Ishikawa (cell line): ENCODE measurements around the gene SLC11A1.

Experiments used
- CEBPB ChIP-seq: IDR thresholded peaks from 2 replicates; pipeline ENCODE4 v1.6.1; 2012
- CREB1 ChIP-seq: IDR thresholded peaks from 2 replicates; pipeline ENCODE4 v1.6.1; 2012; ENCODE audit warnings: low read depth
- EGR1 ChIP-seq: IDR thresholded peaks from 2 replicates; pipeline ENCODE4 v1.6.1; 2012
- EP300 ChIP-seq: IDR thresholded peaks from 2 replicates; pipeline ENCODE4 v1.6.1; 2012; ENCODE audit warnings: borderline replicate concordance
- FOXM1 ChIP-seq: IDR thresholded peaks from 2 replicates; pipeline ENCODE4 v1.6.1; 2012; ENCODE audit warnings: low read depth, borderline replicate concordance
- NFIC ChIP-seq: IDR thresholded peaks from 2 replicates; pipeline ENCODE4 v1.6.1; 2012
- RAD21 ChIP-seq: IDR thresholded peaks from 2 replicates; pipeline ENCODE4 v1.6.1; 2012; ENCODE audit warnings: low read depth
- TAF1 ChIP-seq: IDR thresholded peaks from 2 replicates; pipeline ENCODE4 v1.6.1; 2012; ENCODE audit warnings: low read depth, mild to moderate bottlenecking
- TCF12 ChIP-seq: IDR thresholded peaks from 2 replicates; pipeline ENCODE4 v1.6.1; 2012; ENCODE audit warnings: low read depth
- TEAD4 ChIP-seq: IDR thresholded peaks from 2 replicates; pipeline ENCODE4 v1.6.1; 2012
- YY1 ChIP-seq: IDR thresholded peaks from 2 replicates; pipeline ENCODE4 v1.6.1; 2012; ENCODE audit warnings: low read depth
- ZBTB7A ChIP-seq: IDR thresholded peaks from 2 replicates; pipeline ENCODE4 v1.6.1; 2012; ENCODE audit warnings: low read depth
- TF ChIP-seq, protein P1 (sequence below): IDR thresholded peaks from 2 replicates; pipeline ENCODE4 v1.6.1; 2012
- TF ChIP-seq, protein P2 (sequence below): IDR thresholded peaks from 2 replicates; pipeline ENCODE4 v1.6.1; 2012; ENCODE audit warnings: low read depth, mild to moderate bottlenecking
- TF ChIP-seq, protein P3 (sequence below): IDR thresholded peaks from 2 replicates; pipeline ENCODE4 v1.6.1; 2012

Gene SLC11A1

DNA sequence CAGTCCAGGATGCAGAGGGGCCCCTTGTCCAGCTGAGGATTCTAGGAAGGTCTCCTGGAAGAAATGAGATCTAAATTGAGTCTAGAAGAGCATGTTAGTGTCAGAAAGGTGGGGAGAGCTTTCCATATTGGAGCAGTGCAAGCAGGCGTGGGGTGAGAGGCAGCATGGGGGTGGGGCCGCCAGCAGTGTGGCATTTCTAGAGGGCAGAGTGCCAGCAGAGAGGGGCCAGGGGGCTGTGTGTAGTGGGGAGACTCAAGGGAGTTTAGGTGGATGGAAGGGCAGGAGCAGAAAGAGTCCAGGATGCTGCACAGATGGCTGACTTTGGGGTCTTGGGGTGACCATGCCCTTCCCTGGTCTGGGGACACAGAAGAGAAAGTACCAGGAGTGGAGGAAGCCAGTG lies 39.0 kb downstream of the SLC11A1 start:
- TF ChIP-seq YY1, result no peak
- no peak for TF ChIP-seq FOXM1
- no peak for TF ChIP-seq EGR1
- TF ChIP-seq NFIC, result no peak
- TF ChIP-seq CREB1, result no peak
- TF ChIP-seq EP300, result no peak
- TF ChIP-seq CEBPB, result no peak
- no peak for TF ChIP-seq RAD21
- TF ChIP-seq, protein P1, sequence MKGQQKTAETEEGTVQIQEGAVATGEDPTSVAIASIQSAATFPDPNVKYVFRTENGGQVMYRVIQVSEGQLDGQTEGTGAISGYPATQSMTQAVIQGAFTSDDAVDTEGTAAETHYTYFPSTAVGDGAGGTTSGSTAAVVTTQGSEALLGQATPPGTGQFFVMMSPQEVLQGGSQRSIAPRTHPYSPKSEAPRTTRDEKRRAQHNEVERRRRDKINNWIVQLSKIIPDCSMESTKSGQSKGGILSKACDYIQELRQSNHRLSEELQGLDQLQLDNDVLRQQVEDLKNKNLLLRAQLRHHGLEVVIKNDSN, result no peak
- TF ChIP-seq, protein P2, sequence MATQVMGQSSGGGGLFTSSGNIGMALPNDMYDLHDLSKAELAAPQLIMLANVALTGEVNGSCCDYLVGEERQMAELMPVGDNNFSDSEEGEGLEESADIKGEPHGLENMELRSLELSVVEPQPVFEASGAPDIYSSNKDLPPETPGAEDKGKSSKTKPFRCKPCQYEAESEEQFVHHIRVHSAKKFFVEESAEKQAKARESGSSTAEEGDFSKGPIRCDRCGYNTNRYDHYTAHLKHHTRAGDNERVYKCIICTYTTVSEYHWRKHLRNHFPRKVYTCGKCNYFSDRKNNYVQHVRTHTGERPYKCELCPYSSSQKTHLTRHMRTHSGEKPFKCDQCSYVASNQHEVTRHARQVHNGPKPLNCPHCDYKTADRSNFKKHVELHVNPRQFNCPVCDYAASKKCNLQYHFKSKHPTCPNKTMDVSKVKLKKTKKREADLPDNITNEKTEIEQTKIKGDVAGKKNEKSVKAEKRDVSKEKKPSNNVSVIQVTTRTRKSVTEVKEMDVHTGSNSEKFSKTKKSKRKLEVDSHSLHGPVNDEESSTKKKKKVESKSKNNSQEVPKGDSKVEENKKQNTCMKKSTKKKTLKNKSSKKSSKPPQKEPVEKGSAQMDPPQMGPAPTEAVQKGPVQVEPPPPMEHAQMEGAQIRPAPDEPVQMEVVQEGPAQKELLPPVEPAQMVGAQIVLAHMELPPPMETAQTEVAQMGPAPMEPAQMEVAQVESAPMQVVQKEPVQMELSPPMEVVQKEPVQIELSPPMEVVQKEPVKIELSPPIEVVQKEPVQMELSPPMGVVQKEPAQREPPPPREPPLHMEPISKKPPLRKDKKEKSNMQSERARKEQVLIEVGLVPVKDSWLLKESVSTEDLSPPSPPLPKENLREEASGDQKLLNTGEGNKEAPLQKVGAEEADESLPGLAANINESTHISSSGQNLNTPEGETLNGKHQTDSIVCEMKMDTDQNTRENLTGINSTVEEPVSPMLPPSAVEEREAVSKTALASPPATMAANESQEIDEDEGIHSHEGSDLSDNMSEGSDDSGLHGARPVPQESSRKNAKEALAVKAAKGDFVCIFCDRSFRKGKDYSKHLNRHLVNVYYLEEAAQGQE, result no peak
- TF ChIP-seq, protein P3, sequence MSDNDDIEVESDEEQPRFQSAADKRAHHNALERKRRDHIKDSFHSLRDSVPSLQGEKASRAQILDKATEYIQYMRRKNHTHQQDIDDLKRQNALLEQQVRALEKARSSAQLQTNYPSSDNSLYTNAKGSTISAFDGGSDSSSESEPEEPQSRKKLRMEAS, result no peak
- TF ChIP-seq TCF12, result no peak
- TF ChIP-seq TAF1, result no peak
- TF ChIP-seq ZBTB7A, result no peak

DNA sequence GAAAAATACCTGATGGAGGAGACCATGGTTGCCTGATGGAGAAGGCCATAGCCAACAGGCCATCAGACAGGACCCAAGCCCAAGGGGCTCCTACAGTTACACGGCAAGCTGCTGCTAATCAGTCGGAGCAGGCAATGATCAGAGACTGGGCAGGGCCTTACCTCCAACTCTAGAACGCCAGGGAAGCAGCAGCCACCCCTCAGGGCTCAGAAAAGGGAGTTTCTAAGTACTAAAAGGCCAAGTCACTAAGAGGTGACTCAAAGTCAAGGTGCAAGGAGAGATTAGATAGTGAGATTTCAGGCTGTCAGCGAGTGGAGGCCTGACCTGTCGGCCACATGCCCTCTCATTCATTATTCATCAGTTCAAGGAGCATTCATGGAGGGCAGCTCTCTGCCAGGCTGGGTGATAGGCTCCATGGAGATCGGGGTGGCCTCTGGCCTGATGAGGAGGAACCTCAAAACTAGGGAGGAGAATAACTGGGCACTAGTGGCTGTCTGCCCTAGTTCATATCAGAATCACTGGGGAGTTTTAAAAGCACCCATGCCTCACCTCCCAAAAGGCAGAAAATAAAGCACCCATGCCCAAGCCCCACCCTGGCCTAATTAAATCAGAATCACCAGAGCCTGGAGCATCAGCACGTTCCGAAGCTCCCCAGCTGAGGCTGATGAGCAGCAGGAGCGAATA lies 40.5 kb downstream of the SLC11A1 start:
- no peak for TF ChIP-seq CREB1
- TF ChIP-seq YY1, result no peak
- no peak for TF ChIP-seq TEAD4
- no peak for TF ChIP-seq TCF12
- no peak for TF ChIP-seq CEBPB
- TF ChIP-seq, protein P2, result no peak
- no peak for TF ChIP-seq RAD21
- no peak for TF ChIP-seq EGR1
- no peak for TF ChIP-seq ZBTB7A
- no peak for TF ChIP-seq EP300
- TF ChIP-seq, protein P3, result no peak
- TF ChIP-seq TAF1, result no peak
- no peak for TF ChIP-seq NFIC
- TF ChIP-seq FOXM1, result no peak

DNA sequence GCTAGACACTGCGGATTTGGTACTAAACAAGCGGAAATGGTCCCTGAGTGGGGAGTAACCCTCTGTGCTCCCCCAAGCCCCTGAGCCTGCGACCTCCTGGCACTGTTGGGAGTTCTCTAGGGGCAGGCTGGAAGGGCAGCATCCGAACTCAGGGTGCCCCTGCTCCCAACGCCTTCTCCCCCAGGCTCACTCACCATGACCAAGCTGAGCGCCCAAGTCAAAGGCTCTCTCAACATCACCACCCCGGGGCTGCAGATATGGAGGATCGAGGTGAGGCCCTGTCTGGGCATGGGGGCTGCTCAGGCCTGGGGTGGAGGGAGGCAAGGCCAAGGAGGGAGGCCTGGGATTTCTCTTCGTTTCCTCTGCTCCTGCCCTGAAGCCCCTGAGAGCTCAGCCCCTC lies 41.5 kb downstream of the SLC11A1 start:
- no peak for TF ChIP-seq NFIC
- no peak for TF ChIP-seq EGR1
- no peak for TF ChIP-seq EP300
- TF ChIP-seq, protein P3, result no peak
- no peak for TF ChIP-seq CEBPB
- TF ChIP-seq TAF1, result no peak
- no peak for TF ChIP-seq RAD21
- TF ChIP-seq ZBTB7A, result no peak
- TF ChIP-seq TCF12, result no peak
- TF ChIP-seq TEAD4, result no peak
- TF ChIP-seq, protein P2, result no peak
- TF ChIP-seq, protein P1, result no peak
- TF ChIP-seq FOXM1, result no peak
- no peak for TF ChIP-seq YY1
- TF ChIP-seq CREB1, result no peak

DNA sequence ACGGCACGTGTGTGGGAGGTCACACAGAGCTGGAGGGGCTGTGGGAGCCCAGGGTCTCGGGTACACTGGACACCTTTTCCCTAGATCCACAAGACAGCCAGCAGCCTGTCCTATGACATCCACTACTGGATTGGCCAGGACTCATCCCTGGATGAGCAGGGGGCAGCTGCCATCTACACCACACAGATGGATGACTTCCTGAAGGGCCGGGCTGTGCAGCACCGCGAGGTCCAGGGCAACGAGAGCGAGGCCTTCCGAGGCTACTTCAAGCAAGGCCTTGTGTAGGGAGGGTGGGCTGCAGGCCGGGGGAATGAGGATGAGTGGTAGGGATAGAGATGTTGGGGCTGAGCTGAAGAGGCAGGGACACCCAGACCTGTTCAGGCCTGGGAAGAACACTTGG lies 43.5 kb downstream of the SLC11A1 start:
- TF ChIP-seq CREB1 (no peak), EGR1 (no peak), CEBPB (no peak), TEAD4 (no peak), ZBTB7A (no peak), RAD21 (no peak), EP300 (no peak)
- TF ChIP-seq, protein P3, result no peak
- TF ChIP-seq, protein P2, result no peak
